Activated gamma-delta T cell (primary cell): Measurements from ENCODE around the gene DNPH1.
A peak's percentile ranks its signal among the peaks of the same experiment; 100 is the strongest.

ENCODE experiments used
- DNase-seq: peaks from one replicate; lab custom pipeline; 2025; lab: John Stamatoyannopoulos, UW

DNPH1 gene

DNA sequence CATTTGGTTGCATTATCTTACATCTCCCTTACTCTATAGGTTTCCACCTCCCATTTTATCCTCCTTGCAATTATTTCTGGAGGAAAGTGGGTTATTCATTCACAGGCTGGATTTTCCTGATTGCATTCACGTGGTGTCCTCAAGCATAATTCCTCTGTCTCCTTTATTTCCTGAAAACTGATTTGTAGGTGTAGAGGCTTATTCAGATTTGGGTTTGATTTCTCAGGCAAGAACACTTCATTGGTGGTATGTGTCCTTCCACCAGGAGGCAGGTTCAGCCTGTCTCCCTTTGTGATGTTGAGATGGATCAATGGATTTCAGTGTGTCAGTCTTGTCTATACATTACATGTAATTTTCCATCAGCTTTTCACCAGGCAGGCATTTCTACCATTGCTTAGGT, 17.3 kb downstream of the DNPH1 start:
- no peak for DNase-seq

DNA sequence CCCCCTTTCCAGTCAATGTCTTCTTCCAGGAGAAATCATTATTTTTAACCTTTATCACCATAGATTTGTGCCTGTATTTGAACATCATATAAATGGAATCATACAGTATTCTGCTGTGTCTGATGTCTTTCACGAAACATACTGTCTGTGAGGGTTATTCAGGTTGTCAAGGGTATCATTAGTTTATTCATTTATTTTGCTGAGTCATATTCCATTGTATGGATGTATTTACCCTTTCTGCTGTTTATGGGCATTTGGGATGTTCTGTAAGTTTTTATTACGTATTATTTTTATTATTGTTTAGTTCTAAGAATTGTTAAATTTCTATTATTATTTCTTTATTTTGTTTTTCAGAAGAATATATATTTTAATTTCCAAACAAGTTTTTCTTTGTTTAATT, 22.0 kb downstream of the DNPH1 start:
- no peak for DNase-seq

DNA sequence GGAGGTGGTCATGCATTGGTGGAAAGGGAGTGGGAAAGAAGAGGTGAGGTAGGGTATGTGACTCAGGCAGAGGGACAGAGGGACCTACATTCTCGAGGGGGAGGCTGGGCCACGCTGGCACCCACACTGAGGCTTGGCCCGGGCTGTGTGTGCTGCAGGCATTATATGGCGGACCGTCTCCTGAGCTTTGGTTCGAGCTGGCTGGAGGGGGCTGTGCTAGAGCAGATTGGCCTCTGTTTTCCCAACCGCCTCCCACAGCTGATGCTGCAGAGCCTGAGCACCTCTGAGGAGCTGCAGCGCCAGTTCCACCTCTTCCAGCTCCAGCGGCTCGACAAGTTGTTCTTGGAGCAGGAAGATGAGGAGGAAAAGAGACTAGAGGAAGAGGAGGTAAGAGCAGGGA, 23.4 kb downstream of the DNPH1 start:
- no peak for DNase-seq

DNA sequence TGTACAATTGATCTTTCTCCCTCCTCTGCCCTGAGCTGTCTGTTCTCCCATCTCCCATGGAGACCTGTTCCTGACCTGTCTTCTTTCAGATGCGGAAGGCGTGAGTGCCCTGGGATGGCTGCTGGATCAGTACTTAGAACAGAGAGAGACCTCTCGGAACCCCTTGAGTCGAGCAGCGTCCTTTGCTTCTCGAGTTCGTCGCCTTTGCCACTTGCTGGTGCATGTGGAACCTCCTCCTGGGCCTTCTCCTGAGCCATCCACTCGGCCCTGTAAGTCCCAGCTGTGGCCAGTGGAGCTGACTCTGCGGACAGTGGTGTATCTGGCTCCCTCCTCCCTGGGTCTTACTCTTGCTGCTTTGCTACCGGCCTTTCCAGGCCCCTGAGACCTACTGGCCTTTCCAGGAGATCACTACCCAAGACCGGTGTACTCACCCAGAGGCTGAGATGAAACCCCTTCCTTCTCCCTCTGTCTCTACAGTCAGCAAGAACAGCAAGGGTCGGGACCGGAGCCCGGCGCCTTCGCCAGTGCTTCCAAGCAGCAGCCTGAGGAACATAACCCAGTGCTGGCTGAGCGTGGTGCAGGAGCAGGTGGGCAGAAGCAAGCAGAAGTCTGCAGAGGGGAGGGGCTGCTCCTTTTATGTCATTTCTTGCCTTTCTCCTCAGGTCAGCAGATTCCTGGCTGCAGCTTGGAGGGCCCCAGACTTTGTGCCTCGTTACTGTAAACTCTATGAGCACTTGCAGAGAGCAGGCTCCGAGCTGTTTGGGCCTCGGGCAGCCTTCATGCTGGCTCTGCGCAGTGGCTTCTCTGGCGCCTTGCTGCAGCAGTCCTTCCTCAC, 24.8 kb downstream of the DNPH1 start:
- DNase-seq: no peak

DNA sequence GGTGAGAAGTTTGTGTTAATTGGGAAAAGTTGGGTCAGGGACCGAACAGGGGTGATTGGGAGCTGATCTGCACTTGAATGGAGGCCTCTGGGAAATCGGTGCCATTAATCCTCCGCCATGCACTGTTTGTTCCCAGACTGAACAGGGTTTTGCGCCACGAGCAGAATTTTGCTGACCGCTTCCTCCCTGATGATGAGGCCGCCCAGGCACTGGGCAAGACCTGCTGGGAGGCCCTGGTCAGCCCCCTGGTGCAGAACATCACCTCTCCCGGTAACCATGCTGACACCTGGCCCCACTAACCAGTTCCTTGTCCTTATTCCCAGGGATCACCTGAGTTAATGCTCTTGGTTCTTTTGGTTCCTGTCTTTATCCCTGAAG, 25.6 kb downstream of the DNPH1 start:
- no peak for DNase-seq

DNA sequence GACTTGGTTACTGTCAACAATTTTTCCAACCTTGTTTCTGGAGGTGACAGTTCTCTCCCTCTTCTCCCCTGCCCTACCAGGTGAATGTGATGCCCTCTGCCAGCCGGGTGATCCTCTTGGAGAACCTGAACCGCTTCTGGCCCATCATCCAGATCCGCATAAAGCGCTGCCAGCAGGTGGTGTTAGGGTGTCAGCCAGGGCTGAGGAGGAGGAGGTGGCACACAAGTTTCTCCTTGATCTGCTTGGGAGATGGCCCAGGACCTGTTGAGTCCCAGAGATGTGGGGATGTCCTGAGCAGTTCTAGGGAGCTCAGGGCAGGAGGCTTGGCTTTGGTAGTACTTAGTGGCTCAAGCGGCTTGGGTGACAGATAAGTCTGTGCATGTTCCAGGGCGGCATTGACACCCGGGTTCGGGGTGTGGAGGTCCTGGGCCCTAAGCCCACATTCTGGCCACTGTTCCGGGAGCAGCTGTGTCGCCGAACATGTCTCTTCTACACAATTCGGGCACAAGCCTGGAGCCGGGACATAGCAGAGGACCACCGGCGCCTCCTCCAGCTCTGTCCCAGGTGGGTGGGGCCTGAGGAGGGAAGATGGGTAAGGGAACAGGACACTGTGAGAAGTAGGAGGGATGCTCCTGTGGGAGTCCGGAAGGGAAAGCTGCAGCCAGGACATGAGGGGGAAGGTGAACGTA, 26.1 kb downstream of the DNPH1 start:
- DNase-seq: no peak

DNA sequence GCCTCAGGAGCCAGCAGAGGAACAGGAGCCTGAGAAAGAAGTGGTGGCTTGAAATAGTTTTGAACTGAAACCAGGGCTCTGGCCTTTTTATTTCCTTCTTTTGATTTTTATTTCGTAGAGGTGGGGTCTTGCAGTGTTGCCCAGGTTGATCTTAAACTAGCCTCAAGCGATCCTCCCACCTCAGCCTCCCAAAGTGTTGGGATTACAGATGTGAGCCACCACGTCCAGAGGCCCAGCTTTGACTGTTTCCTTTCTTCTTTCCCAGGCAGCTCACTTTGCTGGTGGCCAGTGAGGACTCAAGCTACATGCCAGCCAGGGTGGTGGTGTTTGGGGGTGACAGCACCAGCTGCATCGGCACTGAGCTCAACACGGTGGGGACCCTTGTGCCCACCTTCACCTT, 26.8 kb downstream of the DNPH1 start:
- DNase-seq: no peak

DNA sequence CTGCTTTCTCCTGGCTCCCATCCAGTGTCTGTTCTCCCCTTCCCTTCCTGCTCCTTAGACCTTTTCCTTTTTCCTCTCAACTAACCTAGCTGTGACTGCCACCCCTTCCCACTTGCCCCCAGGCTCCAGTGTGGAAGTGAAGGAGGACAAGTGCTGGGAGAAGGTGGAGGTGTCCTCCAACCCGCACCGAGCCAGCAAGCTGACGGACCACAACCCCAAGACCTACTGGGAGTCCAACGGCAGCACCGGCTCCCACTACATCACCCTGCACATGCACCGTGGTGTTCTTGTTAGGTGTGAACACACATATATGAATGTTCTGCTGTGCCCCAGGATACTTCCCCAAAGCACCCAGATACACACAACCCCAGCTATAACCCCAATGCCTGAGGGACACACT, 28.7 kb downstream of the DNPH1 start:
- DNase-seq: no peak

DNA sequence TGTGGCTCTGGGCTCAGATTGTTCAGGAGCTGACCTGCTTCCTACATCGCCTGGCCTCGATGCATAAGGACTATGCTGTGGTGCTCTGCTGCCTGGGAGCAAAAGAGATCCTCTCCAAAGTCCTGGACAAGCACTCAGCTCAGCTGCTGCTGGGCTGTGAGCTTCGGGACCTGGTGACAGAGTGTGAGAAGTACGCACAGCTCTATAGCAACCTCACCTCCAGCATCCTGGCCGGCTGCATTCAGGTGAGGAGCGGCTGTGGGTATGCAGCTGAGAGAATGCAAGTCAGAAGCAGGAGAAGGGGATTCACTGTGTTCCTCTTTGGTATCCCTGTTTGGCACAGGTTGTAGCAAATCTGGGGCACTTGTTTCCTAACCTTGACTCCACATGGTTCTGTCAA, 29.4 kb downstream of the DNPH1 start:
- no peak for DNase-seq

DNA sequence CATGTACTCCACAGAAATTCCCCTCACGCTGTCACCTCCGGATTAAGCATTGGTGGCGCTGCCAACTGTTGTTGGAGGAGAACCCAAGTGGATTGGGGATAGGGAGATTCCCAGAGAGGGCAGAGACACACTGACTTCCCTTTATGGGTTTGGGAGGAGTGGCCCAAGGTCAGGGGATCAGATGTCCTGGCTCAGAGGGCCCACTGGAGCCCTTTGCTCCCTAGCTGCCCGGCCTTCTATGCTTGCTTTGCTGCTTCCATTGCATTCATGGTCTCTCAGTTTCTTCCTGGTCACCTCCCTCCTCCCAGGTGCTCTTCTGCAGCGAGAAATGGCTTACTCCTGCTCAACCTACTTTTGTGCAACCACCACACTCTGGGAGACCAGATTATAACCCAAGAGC, 32.9 kb downstream of the DNPH1 start:
- no peak for DNase-seq

DNA sequence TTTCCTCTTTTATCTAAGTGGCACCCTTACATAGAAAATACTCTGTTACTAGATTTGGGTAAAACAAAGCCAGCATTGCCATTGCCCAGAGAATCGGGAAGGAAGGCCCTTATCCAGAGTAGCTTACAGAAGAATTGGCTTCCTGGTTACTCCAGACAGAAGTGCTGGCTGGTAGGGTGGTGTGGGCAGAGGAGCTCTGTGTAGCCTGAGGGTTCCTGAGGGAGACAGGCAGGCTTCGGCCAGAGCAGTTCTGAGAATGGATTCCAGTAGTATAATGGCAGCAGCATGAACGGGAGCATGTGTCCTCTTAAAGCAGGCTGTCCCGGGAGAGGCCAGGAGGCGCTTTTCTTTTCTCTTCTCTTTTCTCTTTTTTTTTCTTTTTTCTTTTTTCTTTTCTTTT, 35.4 kb downstream of the DNPH1 start:
- no peak for DNase-seq

DNA sequence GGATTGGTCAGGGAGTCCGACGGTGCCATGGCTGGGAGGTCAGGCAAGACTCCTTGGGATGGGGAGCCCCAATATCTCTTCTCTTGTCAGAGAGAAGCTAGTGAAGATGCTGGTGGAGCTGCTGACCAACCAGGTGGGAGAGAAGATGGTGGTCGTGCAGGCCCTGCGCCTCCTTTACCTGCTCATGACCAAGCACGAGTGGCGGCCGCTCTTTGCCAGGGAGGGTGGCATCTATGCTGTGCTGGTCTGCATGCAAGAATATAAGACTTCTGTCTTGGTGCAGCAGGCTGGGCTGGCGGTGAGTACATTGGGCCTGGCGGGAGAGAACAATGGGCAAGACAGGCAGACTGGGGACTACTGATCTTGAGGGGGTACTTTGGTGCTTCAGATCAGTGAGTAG, 36.4 kb downstream of the DNPH1 start:
- no peak for DNase-seq

DNA sequence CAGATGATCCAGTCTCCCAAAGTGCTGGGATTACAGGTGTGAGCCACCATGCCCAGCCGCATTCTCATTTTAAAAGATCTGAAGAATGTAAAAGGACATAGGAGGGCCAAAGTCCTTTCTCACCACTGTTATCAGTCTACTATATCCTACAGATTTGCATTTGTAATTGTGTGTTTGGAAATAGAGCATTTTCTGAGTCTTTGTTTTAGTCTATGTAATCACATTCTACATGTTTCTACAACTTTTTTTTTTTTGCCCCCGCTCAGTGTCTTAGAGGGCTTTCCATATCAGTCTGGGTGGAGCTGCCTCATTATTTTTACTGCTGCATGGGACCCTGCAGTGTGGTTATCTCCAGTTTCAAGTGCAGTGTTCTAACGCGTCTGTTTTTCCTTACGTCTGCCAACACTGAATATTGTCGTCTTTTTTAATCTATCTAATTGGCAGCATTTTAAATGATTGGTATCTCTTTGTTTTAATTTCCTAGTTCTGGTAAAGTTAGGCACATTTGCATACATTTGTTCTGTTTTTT, 39.4 kb downstream of the DNPH1 start:
- DNase-seq: no peak

DNA sequence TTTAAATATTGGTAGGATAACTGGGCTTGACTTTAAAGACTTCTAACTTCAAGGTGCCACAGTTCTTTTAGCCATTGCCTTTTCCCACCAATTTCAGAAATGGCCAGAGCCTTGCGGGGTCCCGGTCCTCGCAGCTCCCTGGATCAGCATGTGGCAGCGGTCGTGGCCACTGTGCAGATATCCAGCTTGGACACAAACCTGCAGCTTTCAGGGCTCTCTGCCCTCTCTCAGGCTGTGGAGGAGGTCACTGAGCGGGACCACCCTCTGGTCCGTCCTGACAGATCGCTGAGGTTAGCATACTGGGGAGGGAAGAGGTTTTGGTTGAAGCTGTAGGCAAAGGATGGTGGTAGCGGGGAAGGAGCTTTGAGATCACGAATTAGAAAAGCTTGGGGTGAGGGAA, 40.9 kb downstream of the DNPH1 start:
- DNase-seq: no peak

DNA sequence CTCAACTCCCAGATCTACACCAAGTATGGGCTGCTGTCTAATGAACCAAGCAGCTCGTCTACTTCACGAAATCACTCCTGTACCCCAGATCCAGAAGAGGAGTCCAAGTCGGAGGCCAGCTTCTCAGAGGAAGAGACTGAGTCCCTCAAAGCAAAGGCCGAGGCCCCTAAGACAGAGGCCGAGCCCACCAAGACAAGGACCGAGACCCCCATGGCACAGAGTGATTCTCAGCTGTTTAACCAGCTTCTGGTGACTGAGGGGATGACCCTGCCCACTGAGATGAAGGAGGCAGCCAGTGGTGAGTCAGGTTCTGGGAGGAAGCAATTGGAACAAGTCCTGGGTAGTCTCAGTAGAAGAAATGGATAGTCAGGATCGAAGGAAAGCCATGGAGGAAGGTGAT, 41.5 kb downstream of the DNPH1 start:
- DNase-seq: no peak

DNA sequence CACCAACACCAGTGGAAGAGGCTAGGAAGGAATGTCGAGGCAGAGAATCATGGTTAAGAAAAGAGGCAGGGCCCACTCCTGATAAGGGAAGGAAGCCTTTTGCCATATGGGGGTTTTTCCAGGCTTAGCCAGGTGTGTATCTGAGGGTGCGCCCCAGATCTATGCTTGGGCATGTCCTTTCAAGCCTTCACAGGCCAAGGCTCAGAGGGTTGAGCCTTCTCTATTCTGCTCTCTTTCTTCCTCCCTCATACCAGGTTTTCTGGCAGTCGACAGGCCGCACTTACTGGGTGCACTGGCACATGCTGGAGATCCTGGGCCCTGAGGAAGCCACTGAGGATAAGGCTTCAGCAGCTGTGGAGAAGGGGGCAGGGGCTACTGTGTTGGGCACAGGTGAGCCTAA, 42.6 kb downstream of the DNPH1 start:
- no peak for DNase-seq

DNA sequence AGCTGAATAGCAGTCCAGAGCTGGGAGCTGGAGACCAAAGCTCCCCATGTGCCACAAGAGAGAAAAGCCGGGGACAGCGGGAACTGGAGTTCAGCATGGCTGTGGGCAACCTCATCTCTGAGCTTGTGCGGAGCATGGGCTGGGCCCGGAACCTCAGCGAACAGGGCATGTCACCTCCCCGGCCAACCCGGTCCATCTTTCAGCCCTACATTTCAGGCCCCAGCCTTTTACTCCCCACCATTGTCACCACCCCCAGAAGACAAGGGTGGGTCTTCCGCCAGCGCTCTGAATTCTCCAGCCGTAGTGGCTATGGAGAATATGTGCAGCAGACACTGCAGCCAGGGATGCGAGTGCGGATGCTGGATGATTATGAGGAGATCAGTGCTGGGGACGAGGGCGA, 43.3 kb downstream of the DNPH1 start:
- no peak for DNase-seq

DNA sequence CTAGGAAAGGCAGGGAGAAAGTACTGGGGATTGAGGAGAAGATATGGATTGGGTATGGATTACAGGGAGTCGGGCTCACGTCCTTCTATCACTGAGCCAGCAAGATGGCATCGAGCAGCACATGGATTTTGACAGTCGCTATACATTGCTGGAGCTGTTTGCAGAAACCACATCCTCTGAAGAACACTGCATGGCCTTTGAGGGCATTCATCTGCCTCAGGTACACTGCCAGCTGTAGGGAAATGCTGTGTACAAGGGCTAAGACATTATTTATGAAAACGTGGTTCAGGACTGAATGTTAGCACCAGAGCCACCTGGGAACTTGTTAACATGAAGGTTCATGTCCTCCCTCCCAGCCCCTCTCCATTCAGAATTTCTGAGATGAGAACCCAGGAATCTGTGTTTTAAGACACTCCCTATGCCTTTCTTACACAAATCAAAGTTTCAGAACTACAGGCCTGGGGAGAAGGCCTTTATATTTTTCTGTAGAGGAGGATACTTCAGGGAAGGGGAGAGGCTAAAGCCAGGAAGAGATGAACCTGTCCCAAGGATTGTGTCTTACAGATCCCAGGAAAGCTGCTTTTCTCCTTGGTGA, 43.8 kb downstream of the DNPH1 start:
- no peak for DNase-seq

DNA sequence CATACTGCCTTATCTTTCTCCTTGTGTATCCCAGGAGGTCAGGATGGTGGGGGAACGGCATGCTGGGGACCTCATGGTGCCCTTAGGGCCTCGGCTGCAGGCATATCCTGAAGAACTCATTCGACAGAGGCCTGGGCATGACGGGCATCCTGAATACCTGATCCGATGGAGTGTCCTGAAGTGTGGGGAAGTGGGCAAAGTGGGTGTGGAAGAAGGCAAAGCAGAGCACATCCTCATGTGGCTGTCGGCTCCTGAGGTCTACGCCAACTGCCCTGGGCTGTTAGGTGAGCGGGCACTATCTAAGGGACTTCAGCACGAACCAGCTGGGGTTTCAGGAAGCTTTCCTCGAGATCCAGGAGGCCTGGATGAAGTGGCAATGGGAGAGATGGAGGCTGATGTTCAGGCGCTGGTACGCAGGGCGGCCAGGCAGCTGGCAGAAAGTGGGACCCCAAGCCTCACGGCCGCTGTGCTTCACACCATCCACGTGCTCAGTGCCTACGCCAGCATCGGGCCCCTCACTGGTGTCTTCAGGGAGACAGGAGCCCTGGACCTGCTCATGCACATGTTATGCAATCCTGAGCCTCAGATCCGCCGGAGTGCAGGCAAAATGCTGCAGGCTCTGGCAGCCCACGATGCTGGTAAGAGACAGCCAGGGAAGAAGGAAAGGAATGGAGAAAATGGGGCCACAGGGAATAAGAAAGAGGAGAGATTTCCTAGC, 44.9 kb downstream of the DNPH1 start:
- no peak for DNase-seq

DNA sequence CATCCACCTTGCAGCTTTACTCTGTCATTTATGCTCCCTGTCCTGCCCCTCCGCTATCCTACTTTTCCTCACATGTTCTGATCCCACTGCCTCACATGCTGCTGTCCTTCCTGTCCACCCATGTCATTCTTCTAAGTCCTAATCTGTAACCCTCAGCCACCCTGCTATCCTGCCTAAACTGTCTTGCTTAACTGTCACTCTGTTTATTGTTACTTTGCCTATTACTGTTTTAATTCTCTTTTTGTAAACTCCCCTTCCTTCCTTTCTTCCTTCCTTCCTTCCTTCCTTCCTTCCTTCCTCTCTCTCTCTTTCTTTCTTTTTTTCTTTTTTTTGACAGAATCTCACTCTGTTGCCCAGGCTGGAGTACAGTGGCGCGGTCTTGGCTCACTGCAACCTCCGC, 45.8 kb downstream of the DNPH1 start:
- DNase-seq: no peak

DNA sequence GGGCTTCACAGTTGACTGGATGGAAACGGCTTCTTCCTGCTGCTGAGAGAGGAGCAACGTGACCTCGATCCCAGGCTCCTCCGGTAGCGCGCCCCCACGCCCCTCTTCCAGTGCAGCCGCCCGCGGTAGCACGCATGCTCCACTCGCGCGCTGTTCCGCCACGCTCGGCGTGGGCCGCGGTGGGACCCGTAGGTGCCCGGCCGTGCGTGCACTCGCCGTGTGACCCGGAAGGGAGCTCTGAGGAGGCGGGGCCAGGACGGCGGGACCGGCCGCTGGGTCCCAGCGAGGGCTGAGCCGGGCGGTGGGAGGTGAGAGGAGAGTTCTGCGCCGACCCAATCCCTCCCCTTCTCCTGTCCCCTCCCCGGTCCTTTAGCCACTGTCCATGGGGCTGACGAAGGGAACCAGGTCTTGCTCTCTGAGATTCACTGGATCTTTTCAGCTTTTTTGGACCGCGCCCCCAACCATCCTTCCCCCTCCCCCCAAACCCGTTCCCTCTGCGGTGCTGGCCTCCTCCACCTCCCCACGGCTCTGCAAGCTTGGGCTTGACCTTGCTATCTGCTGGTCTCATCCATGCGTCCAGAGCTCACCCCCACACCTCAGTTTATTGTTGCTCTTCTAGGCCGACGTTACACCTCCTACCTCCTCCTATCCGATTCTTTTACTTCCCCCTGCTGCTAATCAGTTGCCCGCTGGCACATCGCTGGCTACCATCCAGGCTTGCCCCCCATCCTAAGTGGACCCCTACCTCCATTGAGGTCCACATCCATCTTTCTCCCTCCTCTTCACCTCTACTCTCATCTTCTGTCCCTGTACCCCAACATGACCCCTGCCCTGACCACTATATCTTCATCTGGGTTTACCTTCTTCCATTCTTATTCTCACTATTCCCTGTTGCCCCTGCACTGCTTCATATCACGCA, 47.1 kb downstream of the DNPH1 start, which contains the start of gene CUL9:
TSS of gene CUL9 (plus strand) at position 255 of the 919 bp plus-strand sequence. CDS start 2,115 bp downstream, outside the sequence.
- peak; percentile 78 for DNase-seq
